Natural killer cell (primary cell): ENCODE data around the gene ZMIZ1. TPM values are rescaled to one million over a fixed set of nuclear protein-coding genes. Genes with fewer than 3 reads are reported as not detected.
A peak's percentile ranks its signal among the peaks of the same experiment; 100 is the strongest.

Source experiments
- ATAC-seq, 3 donors: fragments of 150-1000 bp in 2 of 3; fragments of 200-7000 bp in 1 of 3; cut with Tn5 transposase; 1 replicate in 1 of 3; 2 replicates in 2 of 3; pipeline ENCODE4 v1.10.0; 2021; ENCODE audit warnings: mild to moderate bottlenecking in 2 of 3, moderate library complexity in 2 of 3
- DNase-seq, 2 donors: peaks; one replicate each; pipeline versions ENCODE4 v3.0.0 to v3.0.0-alpha.2; 2013 to 2021; ENCODE audit warnings: mixed read lengths in 1 of 2
- H3K27ac ChIP-seq: one replicate; pipeline ENCODE4 v1.5.1; 2013; ENCODE audit warnings: mild to moderate bottlenecking, low read length
- H3K27me3 ChIP-seq: one replicate; pipeline ENCODE4 v1.6.1; 2013; ENCODE audit warnings: low read length; ENCODE audit not compliant: control insufficient read depth, insufficient read depth
- H3K36me3 ChIP-seq: one replicate; pipeline ENCODE4 v1.6.1; 2013; ENCODE audit warnings: low read length; ENCODE audit not compliant: control insufficient read depth, insufficient read depth
- H3K4me1 ChIP-seq: one replicate; pipeline ENCODE4 v1.6.1; 2013; ENCODE audit warnings: low read length; ENCODE audit not compliant: control insufficient read depth, insufficient read depth
- H3K4me3 ChIP-seq: one replicate; pipeline ENCODE4 v1.5.1; 2013; ENCODE audit warnings: low read length
- H3K9me3 ChIP-seq: one replicate; pipeline ENCODE4 v1.6.1; 2013; ENCODE audit warnings: low read length; ENCODE audit not compliant: control insufficient read depth, insufficient read depth
- H3K27ac Mint-ChIP-seq, 2 donors: one replicate each; pipeline ENCODE4 v1.8.0; 2022; ENCODE audit warnings: mild to moderate bottlenecking in 2 of 2, mixed read lengths in 2 of 2, moderate library complexity in 1 of 2
- H3K27me3 Mint-ChIP-seq, 2 donors: one replicate each; pipeline ENCODE4 v1.8.0; 2022; ENCODE audit warnings: low read depth in 2 of 2, mixed read lengths in 2 of 2
- H3K36me3 Mint-ChIP-seq: one replicate; pipeline ENCODE4 v1.8.0; 2022; ENCODE audit warnings: mixed read lengths
- H3K4me1 Mint-ChIP-seq, 2 donors: one replicate each; pipeline ENCODE4 v1.8.0; 2022; ENCODE audit warnings: mixed read lengths in 2 of 2
- H3K4me3 Mint-ChIP-seq: one replicate; pipeline ENCODE4 v1.8.0; 2022; ENCODE audit warnings: mild to moderate bottlenecking, moderate library complexity, mixed read lengths
- H3K9me3 Mint-ChIP-seq, 2 donors: one replicate each; pipeline ENCODE4 v1.8.0; 2022; ENCODE audit warnings: mixed read lengths in 2 of 2
- CTCF ChIP-seq: fragments of 200-600 bp; IDR thresholded peaks from one replicate; pipeline ENCODE4 v1.8.0; 2022; ENCODE audit warnings: antibody characterized with exemption
- WGBS: methylation state at CpG from one replicate; pipeline ENCODE4 v1.1.7; 2013; ENCODE audit warnings: missing lambda C conversion rate; ENCODE audit not compliant: insufficient coverage; 5-methylcytosine and 5-hydroxymethylcytosine counted together
- intact Hi-C: fragments of 100-400 bp; cut with micrococcal nuclease; formaldehyde crosslinking; loops from one replicate; pipeline ENCODE4 v1.14.2; 2022
- total RNA-seq, 4 donors: library from RNA; stranded (reverse); fragments of 120-200 nt in 1 of 4; gene quantifications; one replicate each; pipeline versions ENCODE4 v1.2.3 to v1.2.4, GENCODE V29; 2013 to 2022

Gene ZMIZ1
- total RNA-seq, 3 donors from 2014 or later (not counting 1 experiment from before 2014, with no cell fraction given), result 36.5 to 51.5 (median 37.9) TPM

- Mint-ChIP-seq H3K27ac (peak overlapping the region in 1 of 2 donors; percentile 87), H3K4me1 (peaks cover 6 to 26% of the 10 kb centered on the region in 2 donors), H3K36me3 (no peaks in the 10 kb centered on the region), H3K27me3 (peaks cover 0 to 5% of the 10 kb centered on the region in 2 donors), H3K4me3 (no peak overlapping the region), H3K9me3 (no peaks in the 10 kb centered on the region)
- DNase-seq (no peak), ATAC-seq (no peak)
- Histone ChIP-seq H3K27me3 (no peaks in the 10 kb centered on the region), H3K9me3 (no peaks in the 10 kb centered on the region), H3K36me3 (no peaks in the 10 kb centered on the region), H3K4me1 (peaks cover 24% of the 10 kb centered on the region), H3K4me3 (no peak overlapping the region), H3K27ac (peak overlapping the region; percentile 50)
- TF ChIP-seq CTCF, result no peak
- 85% methylated on average over 14 of the region's 14 CpGs for WGBS
- intact Hi-C loops, result no loop called here
Observed at GRCh38 chr10:79048639-79049550, 19.9 kb upstream of the ZMIZ1 start.

- Mint-ChIP-seq H3K9me3 (no peaks in the 10 kb centered on the region), H3K4me1 (peaks cover 6 to 26% of the 10 kb centered on the region in 2 donors), H3K36me3 (no peaks in the 10 kb centered on the region), H3K4me3 (no peak overlapping the region), H3K27ac (no peak overlapping the region), H3K27me3 (peaks cover 0 to 5% of the 10 kb centered on the region in 2 donors)
- no peak for ATAC-seq
- intact Hi-C loops, result no loop called here
- Histone ChIP-seq H3K4me1 (peaks cover 24% of the 10 kb centered on the region), H3K9me3 (no peaks in the 10 kb centered on the region), H3K27me3 (no peaks in the 10 kb centered on the region), H3K4me3 (no peak overlapping the region), H3K36me3 (no peaks in the 10 kb centered on the region), H3K27ac (no peak overlapping the region)
- 91% methylated on average over 11 of the region's 15 CpGs for WGBS
- no peak for TF ChIP-seq CTCF
- no peak for DNase-seq
Observed at GRCh38 chr10:79049931-79050895, 18.6 kb upstream of the ZMIZ1 start.

- H3K36me3 ChIP-seq, result no peaks in the 10 kb centered on the region
- no peak overlapping the region for H3K4me3 Mint-ChIP-seq
- 84% methylated on average over 7 of the region's 7 CpGs for WGBS
- ATAC-seq, result no peak
- DNase-seq, result no peak
- peaks cover 0 to 5% of the 10 kb centered on the region in 2 donors for H3K27me3 Mint-ChIP-seq
- H3K27ac ChIP-seq, result no peak overlapping the region
- intact Hi-C loops, result no loop called here
- TF ChIP-seq CTCF, result no peak
- no peaks in the 10 kb centered on the region for H3K9me3 ChIP-seq
- no peaks in the 10 kb centered on the region for H3K36me3 Mint-ChIP-seq
- H3K4me1 ChIP-seq, result peaks cover 24% of the 10 kb centered on the region
- no peaks in the 10 kb centered on the region for H3K27me3 ChIP-seq
- no peak overlapping the region for H3K27ac Mint-ChIP-seq
- no peak overlapping the region for H3K4me3 ChIP-seq
- peaks cover 6 to 21% of the 10 kb centered on the region in 2 donors for H3K4me1 Mint-ChIP-seq
- no peaks in the 10 kb centered on the region for H3K9me3 Mint-ChIP-seq
Observed at GRCh38 chr10:79050896-79051555, 17.7 kb upstream of the ZMIZ1 start.
